Gastroesophageal sphincter (tissue), 3 donors: ENCODE measurements around the gene ACRBP.

Experiments
- EP300 ChIP-seq: sonication (generic); formaldehyde crosslinking; IDR thresholded peaks from one replicate; pipeline ENCODE4 v1.6.1; 2017; ENCODE audit warnings: antibody characterized with exemption, mild to moderate bottlenecking
- POLR2A ChIP-seq, 2 donors: fragments of 450-650 bp; IDR thresholded peaks; one replicate each; pipeline ENCODE4 v1.6.1; 2017; ENCODE audit warnings: antibody characterized with exemption in 2 of 2, mild to moderate bottlenecking in 2 of 2, moderate library complexity in 1 of 2
- POLR2AphosphoS5 ChIP-seq: sonication (generic); formaldehyde crosslinking; IDR thresholded peaks from one replicate; pipeline ENCODE4 v1.6.1; 2017; ENCODE audit warnings: antibody characterized with exemption
- TF ChIP-seq, protein P1 (sequence below), 4 experiments: fragments of 200-600 bp in 2 of 4; fragments of 450-650 bp in 2 of 4; sonication (generic) in 1 of 4; IDR thresholded peaks; one replicate each; pipeline ENCODE4 v1.5.1; 2017 to 2019; ENCODE audit warnings: antibody characterized with exemption in 4 of 4, mild to moderate bottlenecking in 2 of 4, moderate library complexity in 2 of 4

- TF ChIP-seq EP300 (no peak), POLR2A (IDR thresholded peaks at IDR 0.05) (no peak), POLR2AphosphoS5 (no peak)
- TF ChIP-seq, protein P1, sequence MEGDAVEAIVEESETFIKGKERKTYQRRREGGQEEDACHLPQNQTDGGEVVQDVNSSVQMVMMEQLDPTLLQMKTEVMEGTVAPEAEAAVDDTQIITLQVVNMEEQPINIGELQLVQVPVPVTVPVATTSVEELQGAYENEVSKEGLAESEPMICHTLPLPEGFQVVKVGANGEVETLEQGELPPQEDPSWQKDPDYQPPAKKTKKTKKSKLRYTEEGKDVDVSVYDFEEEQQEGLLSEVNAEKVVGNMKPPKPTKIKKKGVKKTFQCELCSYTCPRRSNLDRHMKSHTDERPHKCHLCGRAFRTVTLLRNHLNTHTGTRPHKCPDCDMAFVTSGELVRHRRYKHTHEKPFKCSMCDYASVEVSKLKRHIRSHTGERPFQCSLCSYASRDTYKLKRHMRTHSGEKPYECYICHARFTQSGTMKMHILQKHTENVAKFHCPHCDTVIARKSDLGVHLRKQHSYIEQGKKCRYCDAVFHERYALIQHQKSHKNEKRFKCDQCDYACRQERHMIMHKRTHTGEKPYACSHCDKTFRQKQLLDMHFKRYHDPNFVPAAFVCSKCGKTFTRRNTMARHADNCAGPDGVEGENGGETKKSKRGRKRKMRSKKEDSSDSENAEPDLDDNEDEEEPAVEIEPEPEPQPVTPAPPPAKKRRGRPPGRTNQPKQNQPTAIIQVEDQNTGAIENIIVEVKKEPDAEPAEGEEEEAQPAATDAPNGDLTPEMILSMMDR (IDR thresholded peaks at IDR 0.05), result peak in 1 of 4 experiments; percentile 46
Measured at GRCh38 chr12:6644903-6645302, 2.3 kb downstream of the ACRBP start.
